Measurements from ENCODE around the gene ZFYVE9. TPM values are rescaled to one million over a fixed set of nuclear protein-coding genes. Genes with fewer than 3 reads are reported as not detected.

The ZFYVE9 gene
- total and polyA plus RNA-seq, 2 of the 13 experiments (the other 11 are each of a cell fraction or from before 2014, with no cell fraction given) = 9.2 to 19.8 TPM

DNA sequence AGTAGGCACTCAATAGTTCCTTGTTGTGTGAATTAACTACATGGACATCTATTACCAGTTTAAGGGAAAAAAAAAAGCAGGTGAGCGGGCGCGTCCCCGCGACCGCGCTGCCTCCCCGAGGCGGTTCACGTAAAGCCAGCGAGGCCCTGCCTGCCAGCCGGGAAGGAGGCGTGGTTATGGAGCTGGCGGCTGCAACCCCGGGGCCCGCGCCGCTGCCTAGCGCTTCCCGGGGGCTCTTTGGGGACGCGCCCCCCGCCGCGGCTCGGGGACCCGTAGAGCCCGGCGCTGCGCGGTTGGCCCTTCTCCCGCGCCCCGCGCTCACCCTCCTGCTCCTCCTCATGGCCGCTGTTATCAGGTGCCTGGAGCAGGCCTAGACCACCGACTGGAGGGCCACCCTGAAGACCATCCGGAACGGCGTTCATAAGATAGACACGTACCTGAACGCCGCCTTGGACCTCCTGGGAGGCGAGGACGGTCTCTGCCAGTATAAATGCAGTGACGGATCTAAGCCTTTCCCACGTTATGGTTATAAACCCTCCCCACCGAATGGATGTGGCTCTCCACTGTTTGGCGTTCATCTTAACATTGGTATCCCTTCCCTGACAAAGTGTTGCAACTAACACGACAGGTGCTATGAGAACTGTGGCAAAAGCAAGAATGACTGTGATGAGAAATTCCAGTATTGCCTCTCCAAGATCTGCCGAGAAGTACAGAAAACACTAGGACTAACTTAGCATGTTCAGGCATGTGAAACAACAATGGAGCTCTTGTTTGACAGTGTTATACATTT, 226.7 kb downstream of the ZFYVE9 start (continued):
- TF ChIP-seq, protein P1, sequence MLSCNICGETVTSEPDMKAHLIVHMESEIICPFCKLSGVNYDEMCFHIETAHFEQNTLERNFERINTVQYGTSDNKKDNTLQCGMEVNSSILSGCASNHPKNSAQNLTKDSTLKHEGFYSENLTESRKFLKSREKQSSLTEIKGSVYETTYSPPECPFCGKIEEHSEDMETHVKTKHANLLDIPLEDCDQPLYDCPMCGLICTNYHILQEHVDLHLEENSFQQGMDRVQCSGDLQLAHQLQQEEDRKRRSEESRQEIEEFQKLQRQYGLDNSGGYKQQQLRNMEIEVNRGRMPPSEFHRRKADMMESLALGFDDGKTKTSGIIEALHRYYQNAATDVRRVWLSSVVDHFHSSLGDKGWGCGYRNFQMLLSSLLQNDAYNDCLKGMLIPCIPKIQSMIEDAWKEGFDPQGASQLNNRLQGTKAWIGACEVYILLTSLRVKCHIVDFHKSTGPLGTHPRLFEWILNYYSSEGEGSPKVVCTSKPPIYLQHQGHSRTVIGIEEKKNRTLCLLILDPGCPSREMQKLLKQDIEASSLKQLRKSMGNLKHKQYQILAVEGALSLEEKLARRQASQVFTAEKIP (CRISPR knock-in tag; IDR thresholded peaks at IDR 0.05; ENCODE audit: borderline replicate concordance) = no peak
- no peak for TF ChIP-seq IKZF5 (CRISPR knock-in tag; IDR thresholded peaks at IDR 0.05)
- TF ChIP-seq SRY (CRISPR knock-in tag; IDR thresholded peaks at IDR 0.05) = no peak
- 0 out of 2 replicates have a peak, but pooled peaks have one; percentile 11 for TF ChIP-seq GATAD1 (CRISPR knock-in tag; IDR thresholded peaks at IDR 0.05)
- TF ChIP-seq, protein P2, sequence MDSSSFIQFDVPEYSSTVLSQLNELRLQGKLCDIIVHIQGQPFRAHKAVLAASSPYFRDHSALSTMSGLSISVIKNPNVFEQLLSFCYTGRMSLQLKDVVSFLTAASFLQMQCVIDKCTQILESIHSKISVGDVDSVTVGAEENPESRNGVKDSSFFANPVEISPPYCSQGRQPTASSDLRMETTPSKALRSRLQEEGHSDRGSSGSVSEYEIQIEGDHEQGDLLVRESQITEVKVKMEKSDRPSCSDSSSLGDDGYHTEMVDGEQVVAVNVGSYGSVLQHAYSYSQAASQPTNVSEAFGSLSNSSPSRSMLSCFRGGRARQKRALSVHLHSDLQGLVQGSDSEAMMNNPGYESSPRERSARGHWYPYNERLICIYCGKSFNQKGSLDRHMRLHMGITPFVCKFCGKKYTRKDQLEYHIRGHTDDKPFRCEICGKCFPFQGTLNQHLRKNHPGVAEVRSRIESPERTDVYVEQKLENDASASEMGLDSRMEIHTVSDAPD (CRISPR knock-in tag; IDR thresholded peaks at IDR 0.05) = no peak
- TF ChIP-seq JUN (CRISPR knock-in tag; IDR thresholded peaks at IDR 0.05) = no peak
- TF ChIP-seq STAT6 (CRISPR knock-in tag; IDR thresholded peaks at IDR 0.05; ENCODE audit: borderline replicate concordance) = no peak
- TF ChIP-seq RORA (CRISPR knock-in tag; IDR thresholded peaks at IDR 0.05) = no peak
- 0 out of 2 replicates have a peak, but pooled peaks have one; percentile 7 for TF ChIP-seq ZNF331 (CRISPR knock-in tag; IDR thresholded peaks at IDR 0.05)
- TF ChIP-seq THAP11 (CRISPR knock-in tag; IDR thresholded peaks at IDR 0.05) = 0 out of 2 replicates have a peak, but pooled peaks have one; percentile 3
- no peak for TF ChIP-seq ZNF773 (CRISPR knock-in tag; IDR thresholded peaks at IDR 0.05; ENCODE audit: borderline replicate concordance)
- TF ChIP-seq MED13 (CRISPR knock-in tag; IDR thresholded peaks at IDR 0.05) = no peak
- TF ChIP-seq ZNF34 (CRISPR knock-in tag; IDR thresholded peaks at IDR 0.05; ENCODE audit: borderline replicate concordance) = no peak

All from HepG2 (cell line).